Activated CD8-positive, alpha-beta memory T cell treated with anti-CD3 and anti-CD28 coated beads for 36 hours (primary cell): ENCODE results near the gene RERGL. TPM values are rescaled to one million over a fixed set of nuclear protein-coding genes. Genes with fewer than 3 reads are reported as not detected.
"Not testable (repeated sequence)": the region's sequence is repeated elsewhere in the genome, so short reads cannot be mapped to it uniquely, and the experiment has no call there.

Source experiments
- CTCF ChIA-PET: fragments of 350-600 bp; sonication (Branson Sonifier 250); formaldehyde crosslinking; loops from one replicate; lab custom pipeline; 2021; ENCODE audit warnings: antibody characterized with exemption; lab: Charles Lee
- POLR2A ChIA-PET: fragments of 350-600 bp; sonication (Branson Sonifier 250); formaldehyde crosslinking; loops from one replicate; lab custom pipeline; 2021; ENCODE audit warnings: antibody characterized with exemption; lab: Charles Lee
- total RNA-seq, 2 experiments: library from RNA; stranded (reverse); gene quantifications; one replicate each; pipeline ENCODE4 v1.2.3, GENCODE V29; 2021

RERGL gene
- total RNA-seq, 2 experiments from 2014 or later: not detected

GRCh38 chr12:18040060-18040742, 49.8 kb downstream of the RERGL start:
- POLR2A ChIA-PET, CTCF ChIA-PET: not testable (repeated sequence)

Other genes starting within 250 kb of the RERGL start
- not detected for gene PIK3C2G, start 171.3 kb upstream of the RERGL start, total RNA-seq